ENCODE measurements around the gene EIF3M.

EIF3M gene

GRCh38 chr11:32569313-32569881, 14.2 kb upstream of the EIF3M start:
- Mint-ChIP-seq H3K27ac (no peak overlapping the region), H3K36me3 (ENCODE audit: low read depth) (peaks cover 5% of the 10 kb centered on the region), H3K27me3 (ENCODE audit: low read depth, poor library complexity) (peaks cover 9% of the 10 kb centered on the region), H3K4me3 (no peak overlapping the region), H3K9me3 (peaks cover 14% of the 10 kb centered on the region), H3K4me1 (peaks cover 23% of the 10 kb centered on the region)
- DNase-seq, result no peak
- TF ChIP-seq CTCF (IDR thresholded peaks at IDR 0.05), result no peak

- Mint-ChIP-seq H3K4me1 (peaks cover 30% of the 10 kb centered on the region), H3K4me3 (no peak overlapping the region), H3K27me3 (ENCODE audit: low read depth, poor library complexity) (peaks cover 6% of the 10 kb centered on the region), H3K27ac (peak overlapping the region; percentile 4), H3K9me3 (peaks cover 22% of the 10 kb centered on the region), H3K36me3 (ENCODE audit: low read depth) (peaks cover 5% of the 10 kb centered on the region)
- no peak for DNase-seq
- TF ChIP-seq CTCF (IDR thresholded peaks at IDR 0.05), result no peak
Measured at GRCh38 chr11:32571039-32571438, 12.6 kb upstream of the EIF3M start.

- Mint-ChIP-seq H3K27me3 (ENCODE audit: low read depth, poor library complexity) (peaks cover 8% of the 10 kb centered on the region), H3K9me3 (peaks cover 18% of the 10 kb centered on the region), H3K4me3 (no peak overlapping the region), H3K36me3 (ENCODE audit: low read depth) (peaks cover 5% of the 10 kb centered on the region), H3K4me1 (peaks cover 36% of the 10 kb centered on the region), H3K27ac (no peak overlapping the region)
- TF ChIP-seq CTCF (IDR thresholded peaks at IDR 0.05), result no peak
- DNase-seq, result no peak
Measured at GRCh38 chr11:32573228-32573627, 10.4 kb upstream of the EIF3M start.

GRCh38 chr11:32574421-32574820, 9.2 kb upstream of the EIF3M start:
- peaks cover 6% of the 10 kb centered on the region for H3K27me3 Mint-ChIP-seq (ENCODE audit: low read depth, poor library complexity)
- H3K27ac Mint-ChIP-seq, result no peak overlapping the region
- no peak overlapping the region for H3K4me3 Mint-ChIP-seq
- H3K4me1 Mint-ChIP-seq, result peaks cover 36% of the 10 kb centered on the region
- no peak for TF ChIP-seq CTCF (IDR thresholded peaks at IDR 0.05)
- peaks cover 18% of the 10 kb centered on the region for H3K9me3 Mint-ChIP-seq
- H3K36me3 Mint-ChIP-seq (ENCODE audit: low read depth), result peaks cover 5% of the 10 kb centered on the region
- no peak for DNase-seq

GRCh38 chr11:32575070-32575469, 8.6 kb upstream of the EIF3M start:
- H3K36me3 Mint-ChIP-seq (ENCODE audit: low read depth), result peaks cover 5% of the 10 kb centered on the region
- no peak overlapping the region for H3K27ac Mint-ChIP-seq
- H3K4me3 Mint-ChIP-seq, result no peak overlapping the region
- DNase-seq, result no peak
- H3K9me3 Mint-ChIP-seq, result peaks cover 18% of the 10 kb centered on the region
- peaks cover 36% of the 10 kb centered on the region for H3K4me1 Mint-ChIP-seq
- no peak for TF ChIP-seq CTCF (IDR thresholded peaks at IDR 0.05)
- peaks cover 6% of the 10 kb centered on the region for H3K27me3 Mint-ChIP-seq (ENCODE audit: low read depth, poor library complexity)

- no peak for DNase-seq
- H3K4me3 Mint-ChIP-seq, result no peak overlapping the region
- TF ChIP-seq CTCF (IDR thresholded peaks at IDR 0.05), result no peak
- H3K27me3 Mint-ChIP-seq (ENCODE audit: low read depth, poor library complexity), result peaks cover 6% of the 10 kb centered on the region
- peaks cover 18% of the 10 kb centered on the region for H3K9me3 Mint-ChIP-seq
- H3K27ac Mint-ChIP-seq, result no peak overlapping the region
- peaks cover 22% of the 10 kb centered on the region for H3K4me1 Mint-ChIP-seq
- peaks cover 5% of the 10 kb centered on the region for H3K36me3 Mint-ChIP-seq (ENCODE audit: low read depth)
Measured at GRCh38 chr11:32576456-32576855, 7.2 kb upstream of the EIF3M start.
